Measurements from ENCODE around the gene TPM4. TPM values are rescaled to one million over a fixed set of nuclear protein-coding genes. Genes with fewer than 3 reads are reported as not detected.

The TPM4 gene
- total and polyA plus RNA-seq, 2 of the 8 experiments (the other 6 are each of a cell fraction or from before 2014, with no cell fraction given) = 160 to 359 TPM

GRCh38 chr19:16057062-16057461, 19.2 kb upstream of the TPM4 start (continued):
- TF ChIP-seq, protein P1, sequence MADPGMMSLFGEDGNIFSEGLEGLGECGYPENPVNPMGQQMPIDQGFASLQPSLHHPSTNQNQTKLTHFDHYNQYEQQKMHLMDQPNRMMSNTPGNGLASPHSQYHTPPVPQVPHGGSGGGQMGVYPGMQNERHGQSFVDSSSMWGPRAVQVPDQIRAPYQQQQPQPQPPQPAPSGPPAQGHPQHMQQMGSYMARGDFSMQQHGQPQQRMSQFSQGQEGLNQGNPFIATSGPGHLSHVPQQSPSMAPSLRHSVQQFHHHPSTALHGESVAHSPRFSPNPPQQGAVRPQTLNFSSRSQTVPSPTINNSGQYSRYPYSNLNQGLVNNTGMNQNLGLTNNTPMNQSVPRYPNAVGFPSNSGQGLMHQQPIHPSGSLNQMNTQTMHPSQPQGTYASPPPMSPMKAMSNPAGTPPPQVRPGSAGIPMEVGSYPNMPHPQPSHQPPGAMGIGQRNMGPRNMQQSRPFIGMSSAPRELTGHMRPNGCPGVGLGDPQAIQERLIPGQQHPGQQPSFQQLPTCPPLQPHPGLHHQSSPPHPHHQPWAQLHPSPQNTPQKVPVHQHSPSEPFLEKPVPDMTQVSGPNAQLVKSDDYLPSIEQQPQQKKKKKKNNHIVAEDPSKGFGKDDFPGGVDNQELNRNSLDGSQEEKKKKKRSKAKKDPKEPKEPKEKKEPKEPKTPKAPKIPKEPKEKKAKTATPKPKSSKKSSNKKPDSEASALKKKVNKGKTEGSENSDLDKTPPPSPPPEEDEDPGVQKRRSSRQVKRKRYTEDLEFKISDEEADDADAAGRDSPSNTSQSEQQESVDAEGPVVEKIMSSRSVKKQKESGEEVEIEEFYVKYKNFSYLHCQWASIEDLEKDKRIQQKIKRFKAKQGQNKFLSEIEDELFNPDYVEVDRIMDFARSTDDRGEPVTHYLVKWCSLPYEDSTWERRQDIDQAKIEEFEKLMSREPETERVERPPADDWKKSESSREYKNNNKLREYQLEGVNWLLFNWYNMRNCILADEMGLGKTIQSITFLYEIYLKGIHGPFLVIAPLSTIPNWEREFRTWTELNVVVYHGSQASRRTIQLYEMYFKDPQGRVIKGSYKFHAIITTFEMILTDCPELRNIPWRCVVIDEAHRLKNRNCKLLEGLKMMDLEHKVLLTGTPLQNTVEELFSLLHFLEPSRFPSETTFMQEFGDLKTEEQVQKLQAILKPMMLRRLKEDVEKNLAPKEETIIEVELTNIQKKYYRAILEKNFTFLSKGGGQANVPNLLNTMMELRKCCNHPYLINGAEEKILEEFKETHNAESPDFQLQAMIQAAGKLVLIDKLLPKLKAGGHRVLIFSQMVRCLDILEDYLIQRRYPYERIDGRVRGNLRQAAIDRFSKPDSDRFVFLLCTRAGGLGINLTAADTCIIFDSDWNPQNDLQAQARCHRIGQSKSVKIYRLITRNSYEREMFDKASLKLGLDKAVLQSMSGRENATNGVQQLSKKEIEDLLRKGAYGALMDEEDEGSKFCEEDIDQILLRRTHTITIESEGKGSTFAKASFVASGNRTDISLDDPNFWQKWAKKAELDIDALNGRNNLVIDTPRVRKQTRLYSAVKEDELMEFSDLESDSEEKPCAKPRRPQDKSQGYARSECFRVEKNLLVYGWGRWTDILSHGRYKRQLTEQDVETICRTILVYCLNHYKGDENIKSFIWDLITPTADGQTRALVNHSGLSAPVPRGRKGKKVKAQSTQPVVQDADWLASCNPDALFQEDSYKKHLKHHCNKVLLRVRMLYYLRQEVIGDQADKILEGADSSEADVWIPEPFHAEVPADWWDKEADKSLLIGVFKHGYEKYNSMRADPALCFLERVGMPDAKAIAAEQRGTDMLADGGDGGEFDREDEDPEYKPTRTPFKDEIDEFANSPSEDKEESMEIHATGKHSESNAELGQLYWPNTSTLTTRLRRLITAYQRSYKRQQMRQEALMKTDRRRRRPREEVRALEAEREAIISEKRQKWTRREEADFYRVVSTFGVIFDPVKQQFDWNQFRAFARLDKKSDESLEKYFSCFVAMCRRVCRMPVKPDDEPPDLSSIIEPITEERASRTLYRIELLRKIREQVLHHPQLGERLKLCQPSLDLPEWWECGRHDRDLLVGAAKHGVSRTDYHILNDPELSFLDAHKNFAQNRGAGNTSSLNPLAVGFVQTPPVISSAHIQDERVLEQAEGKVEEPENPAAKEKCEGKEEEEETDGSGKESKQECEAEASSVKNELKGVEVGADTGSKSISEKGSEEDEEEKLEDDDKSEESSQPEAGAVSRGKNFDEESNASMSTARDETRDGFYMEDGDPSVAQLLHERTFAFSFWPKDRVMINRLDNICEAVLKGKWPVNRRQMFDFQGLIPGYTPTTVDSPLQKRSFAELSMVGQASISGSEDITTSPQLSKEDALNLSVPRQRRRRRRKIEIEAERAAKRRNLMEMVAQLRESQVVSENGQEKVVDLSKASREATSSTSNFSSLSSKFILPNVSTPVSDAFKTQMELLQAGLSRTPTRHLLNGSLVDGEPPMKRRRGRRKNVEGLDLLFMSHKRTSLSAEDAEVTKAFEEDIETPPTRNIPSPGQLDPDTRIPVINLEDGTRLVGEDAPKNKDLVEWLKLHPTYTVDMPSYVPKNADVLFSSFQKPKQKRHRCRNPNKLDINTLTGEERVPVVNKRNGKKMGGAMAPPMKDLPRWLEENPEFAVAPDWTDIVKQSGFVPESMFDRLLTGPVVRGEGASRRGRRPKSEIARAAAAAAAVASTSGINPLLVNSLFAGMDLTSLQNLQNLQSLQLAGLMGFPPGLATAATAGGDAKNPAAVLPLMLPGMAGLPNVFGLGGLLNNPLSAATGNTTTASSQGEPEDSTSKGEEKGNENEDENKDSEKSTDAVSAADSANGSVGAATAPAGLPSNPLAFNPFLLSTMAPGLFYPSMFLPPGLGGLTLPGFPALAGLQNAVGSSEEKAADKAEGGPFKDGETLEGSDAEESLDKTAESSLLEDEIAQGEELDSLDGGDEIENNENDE (IDR thresholded peaks at IDR 0.05; ENCODE audit: insufficient replicate concordance, low read length) = no peak
- TF ChIP-seq CTBP2 (IDR thresholded peaks at IDR 0.05; ENCODE audit: borderline replicate concordance, insufficient read depth, insufficient read length, low read length) = no peak
- no peak for TF ChIP-seq TEAD4 (IDR thresholded peaks at IDR 0.05; ENCODE audit: low read depth, low read length)
- TF ChIP-seq SP2 (IDR thresholded peaks at IDR 0.05; ENCODE audit: low read length) = no peak
- no peak for TF ChIP-seq JUND (IDR thresholded peaks at IDR 0.05; ENCODE audit: low read length)
- no peak for TF ChIP-seq CREB1 (IDR thresholded peaks at IDR 0.05)
